Duodenal mucosa (tissue), 2 donors: Measurements from ENCODE around the gene KDM2B.

Source experiments
- H3K27ac ChIP-seq: one replicate; pipeline ENCODE4 v1.7.0; 2013; ENCODE audit warnings: low read depth, low read length
- H3K27me3 ChIP-seq, 2 donors: one replicate each; pipeline ENCODE4 v1.7.0; 2013; ENCODE audit warnings: low read length in 2 of 2, control low read depth in 1 of 2; ENCODE audit not compliant: insufficient read depth in 2 of 2, control insufficient read depth in 1 of 2
- H3K36me3 ChIP-seq, 2 donors: one replicate each; pipeline ENCODE4 v1.7.0; 2013; ENCODE audit warnings: low read length in 2 of 2, control low read depth in 1 of 2; ENCODE audit not compliant: insufficient read depth in 2 of 2, control insufficient read depth in 1 of 2
- H3K4me1 ChIP-seq, 2 donors: one replicate each; pipeline ENCODE4 v1.7.0; 2013; ENCODE audit warnings: low read length in 2 of 2, control low read depth in 1 of 2; ENCODE audit not compliant: insufficient read depth in 2 of 2, control insufficient read depth in 1 of 2
- H3K4me3 ChIP-seq, 2 donors: one replicate each; pipeline ENCODE4 v1.7.0; 2013; ENCODE audit warnings: low read length in 2 of 2, low read depth in 1 of 2
- H3K9ac ChIP-seq, 2 donors: one replicate each; pipeline ENCODE4 v1.7.0; 2013; ENCODE audit warnings: low read length in 2 of 2, low read depth in 1 of 2
- H3K9me3 ChIP-seq, 2 donors: one replicate each; pipeline ENCODE4 v1.7.0; 2013; ENCODE audit warnings: low read length in 2 of 2, control low read depth in 1 of 2; ENCODE audit not compliant: control insufficient read depth in 1 of 2

Gene KDM2B

DNA sequence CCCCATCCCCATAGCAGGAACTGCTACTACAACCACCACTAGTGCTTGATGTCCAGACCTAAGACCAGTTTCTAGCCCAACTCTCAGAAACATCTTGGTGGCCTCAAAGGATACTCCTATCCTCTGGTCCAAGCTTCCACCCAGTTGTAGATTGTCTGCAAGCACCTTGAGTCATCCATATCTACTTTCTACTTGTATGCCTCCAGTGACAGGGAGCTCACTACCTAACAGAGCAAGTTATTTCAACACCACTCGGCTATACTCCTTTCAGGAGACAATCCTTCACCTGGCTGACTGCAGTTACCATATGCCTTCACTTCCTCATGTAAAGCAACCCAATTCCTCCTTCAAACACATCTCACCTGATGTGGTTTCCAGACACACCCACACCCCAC lies 49.5 kb downstream of the KDM2B start:
- Histone ChIP-seq H3K9ac (no peak overlapping the region), H3K9me3 (no peaks in the 10 kb centered on the region), H3K36me3 (peaks cover 3 to 36% of the 10 kb centered on the region in 2 donors), H3K27me3 (no peaks in the 10 kb centered on the region), H3K27ac (no peak overlapping the region), H3K4me1 (peaks cover 30 to 35% of the 10 kb centered on the region in 2 donors), H3K4me3 (no peak overlapping the region)

DNA sequence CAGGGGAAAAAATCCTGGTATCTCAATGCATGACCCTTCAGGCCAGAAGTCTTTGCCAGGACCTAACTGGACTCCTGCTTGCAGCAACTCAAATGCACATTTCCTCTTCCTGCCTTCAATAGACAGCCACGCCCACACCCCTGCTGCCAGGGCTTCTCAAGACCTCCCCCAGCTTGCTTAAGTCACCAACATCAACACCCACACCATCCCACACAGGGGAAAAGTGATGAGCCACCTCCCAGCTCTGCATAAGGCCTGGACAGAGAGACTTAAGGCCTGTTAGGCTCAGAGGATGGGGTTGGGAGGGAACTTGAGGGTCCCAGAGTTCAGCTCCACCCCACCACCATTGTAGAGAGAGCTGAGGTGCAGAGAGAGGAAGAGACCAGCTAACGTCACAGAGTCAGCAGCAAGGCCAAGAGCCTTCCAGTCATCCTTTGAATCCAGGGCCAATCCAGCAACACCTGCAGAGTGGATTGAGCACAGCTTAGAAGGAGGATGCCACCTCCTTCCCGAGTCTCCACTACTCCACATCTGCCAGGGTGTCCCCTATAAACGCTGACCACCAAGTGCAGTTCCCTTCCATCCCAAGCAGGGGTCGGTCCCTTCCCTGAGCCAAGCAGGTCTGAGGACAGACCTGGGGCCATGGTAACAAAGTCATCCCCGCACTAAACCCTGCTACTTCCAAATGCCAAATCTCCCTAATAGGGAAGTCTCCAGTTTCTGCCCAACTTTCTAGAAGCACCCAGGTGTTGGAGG lies 50.0 kb downstream of the KDM2B start:
- peaks cover 3 to 36% of the 10 kb centered on the region in 2 donors for H3K36me3 ChIP-seq
- H3K4me3 ChIP-seq: no peak overlapping the region
- peaks cover 25 to 30% of the 10 kb centered on the region in 2 donors for H3K4me1 ChIP-seq
- H3K9ac ChIP-seq: no peak overlapping the region
- H3K27ac ChIP-seq: no peak overlapping the region
- no peaks in the 10 kb centered on the region for H3K9me3 ChIP-seq
- no peaks in the 10 kb centered on the region for H3K27me3 ChIP-seq

DNA sequence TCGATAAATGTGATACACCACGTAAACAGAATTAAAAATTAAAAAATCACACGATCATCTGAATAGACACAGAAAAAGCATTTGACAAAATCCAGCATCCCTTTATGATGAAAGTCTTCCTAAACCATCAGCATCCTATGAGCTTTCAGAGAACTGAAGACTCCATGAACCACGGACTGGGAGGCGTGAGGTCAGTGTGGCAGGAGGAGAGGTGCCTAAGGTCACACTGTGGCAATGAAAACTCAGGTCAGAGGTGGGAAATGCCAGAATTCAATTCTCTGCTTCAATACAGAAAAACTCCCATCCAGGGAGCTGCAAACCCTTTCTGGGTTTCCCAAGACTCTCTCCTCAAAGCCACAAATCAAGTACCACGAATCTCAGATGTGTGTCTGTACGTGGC lies 51.6 kb downstream of the KDM2B start:
- H3K4me3 ChIP-seq: no peak overlapping the region
- no peak overlapping the region for H3K27ac ChIP-seq
- no peaks in the 10 kb centered on the region for H3K9me3 ChIP-seq
- H3K9ac ChIP-seq: no peak overlapping the region
- peaks cover 3 to 36% of the 10 kb centered on the region in 2 donors for H3K36me3 ChIP-seq
- H3K4me1 ChIP-seq: peaks cover 10 to 18% of the 10 kb centered on the region in 2 donors
- H3K27me3 ChIP-seq: no peaks in the 10 kb centered on the region

DNA sequence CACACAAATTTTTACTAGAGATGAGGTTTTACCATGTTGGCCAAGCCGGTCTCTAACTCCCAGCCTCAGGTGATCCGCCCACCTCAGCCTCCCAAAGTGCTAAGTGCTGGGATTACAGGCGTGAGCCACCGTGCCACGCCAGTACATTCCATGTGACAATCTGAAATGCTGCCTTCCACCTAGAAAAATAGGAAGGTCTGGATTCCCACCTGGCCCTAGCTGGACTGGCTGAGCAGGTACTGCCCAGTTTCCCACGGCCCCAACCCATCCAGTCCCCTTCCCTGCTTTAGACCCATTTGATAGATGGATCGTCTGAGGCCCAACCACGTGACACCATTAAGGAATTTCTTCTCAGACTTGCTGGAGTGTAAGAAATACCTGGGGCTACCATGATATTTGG lies 55.4 kb downstream of the KDM2B start:
- H3K4me3 ChIP-seq: no peak overlapping the region
- peaks cover 6 to 24% of the 10 kb centered on the region in 2 donors for H3K36me3 ChIP-seq
- H3K27me3 ChIP-seq: no peaks in the 10 kb centered on the region
- H3K9me3 ChIP-seq: no peaks in the 10 kb centered on the region
- H3K27ac ChIP-seq: no peak overlapping the region
- H3K9ac ChIP-seq: no peak overlapping the region
- H3K4me1 ChIP-seq: peaks cover under 1 to 4% of the 10 kb centered on the region in 2 donors

DNA sequence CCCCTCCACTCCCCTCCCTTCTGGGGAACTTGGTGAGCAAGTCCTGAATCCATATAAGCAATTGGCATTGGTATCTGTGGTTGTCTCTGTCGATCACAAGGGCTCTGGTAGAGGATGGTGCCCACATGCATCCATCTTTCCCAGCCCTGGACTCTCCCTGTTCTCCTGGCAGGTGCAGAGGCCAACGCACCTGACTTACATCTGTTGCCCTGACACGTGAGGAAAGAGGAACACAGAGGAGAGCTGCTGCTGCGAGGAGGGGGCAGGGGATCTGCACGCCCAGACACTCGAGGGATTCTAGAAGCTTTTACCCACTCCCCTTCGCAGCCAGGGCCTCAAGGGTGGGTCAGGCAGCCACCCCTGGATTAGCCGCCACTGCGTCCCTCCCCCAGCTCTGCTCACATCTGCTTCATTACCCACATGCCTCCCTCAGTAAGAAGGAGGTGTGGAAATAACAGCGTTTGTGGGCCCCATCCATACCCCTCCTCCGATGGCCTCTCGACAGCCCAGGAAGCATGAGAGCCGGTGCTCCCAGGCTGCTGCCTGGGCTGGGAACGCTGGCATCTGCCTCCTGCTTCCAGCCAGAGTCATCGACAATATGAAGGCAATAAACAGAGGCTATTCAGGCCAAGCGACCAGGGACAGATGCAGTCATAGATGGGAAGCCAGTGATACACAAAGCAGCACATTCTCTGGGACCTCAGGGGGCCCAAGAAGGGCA lies 56.5 kb downstream of the KDM2B start:
- no peak overlapping the region for H3K9ac ChIP-seq
- peaks cover 0 to 4% of the 10 kb centered on the region in 2 donors for H3K4me1 ChIP-seq
- H3K4me3 ChIP-seq: no peak overlapping the region
- H3K27ac ChIP-seq: no peak overlapping the region
- peaks cover 6 to 29% of the 10 kb centered on the region in 2 donors for H3K36me3 ChIP-seq
- no peaks in the 10 kb centered on the region for H3K27me3 ChIP-seq
- no peaks in the 10 kb centered on the region for H3K9me3 ChIP-seq

DNA sequence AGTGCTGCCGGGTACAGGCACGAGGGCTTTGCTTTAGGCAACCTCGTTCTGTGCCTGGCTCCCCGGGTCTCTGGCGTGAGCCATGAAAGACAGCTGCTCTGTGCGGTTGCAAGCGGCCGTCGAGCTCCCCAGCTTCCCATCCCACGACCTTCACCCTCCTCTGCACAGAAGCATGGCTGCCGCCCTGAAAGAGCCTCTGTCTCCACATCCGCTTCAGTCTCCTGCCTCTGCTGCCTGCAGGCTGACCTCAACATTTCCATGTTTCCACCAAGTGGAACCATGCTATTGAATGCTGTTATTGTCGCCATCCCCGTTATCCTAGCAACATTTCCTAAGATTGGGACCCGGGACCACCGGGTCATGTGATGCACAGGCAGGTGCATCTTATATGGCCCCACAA lies 57.1 kb downstream of the KDM2B start:
- H3K27me3 ChIP-seq: no peaks in the 10 kb centered on the region
- H3K9me3 ChIP-seq: no peaks in the 10 kb centered on the region
- H3K27ac ChIP-seq: no peak overlapping the region
- no peak overlapping the region for H3K9ac ChIP-seq
- peaks cover 6 to 30% of the 10 kb centered on the region in 2 donors for H3K36me3 ChIP-seq
- no peak overlapping the region for H3K4me3 ChIP-seq
- peaks cover 0 to 4% of the 10 kb centered on the region in 2 donors for H3K4me1 ChIP-seq

DNA sequence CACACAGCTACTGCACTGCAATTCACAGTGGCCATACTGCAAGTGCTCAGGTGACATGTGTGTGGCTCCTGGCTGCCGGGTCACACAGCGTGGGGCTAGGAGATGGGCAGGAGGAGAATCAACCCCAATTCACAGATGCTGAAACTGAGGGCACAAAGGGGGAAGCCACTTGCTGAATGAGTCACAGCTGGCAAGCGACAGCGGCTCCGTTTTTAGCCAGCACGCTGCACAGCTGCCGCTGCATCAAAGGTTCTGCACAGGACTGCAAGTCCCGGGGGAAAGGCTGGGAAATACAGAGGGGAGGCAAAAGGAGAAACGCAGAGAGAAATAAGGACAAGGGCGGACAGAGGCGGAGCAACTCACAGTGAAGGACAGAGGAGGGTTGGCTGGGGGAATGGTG lies 57.9 kb downstream of the KDM2B start:
- peaks cover 0 to 4% of the 10 kb centered on the region in 2 donors for H3K4me1 ChIP-seq
- H3K9me3 ChIP-seq: no peaks in the 10 kb centered on the region
- H3K9ac ChIP-seq: no peak overlapping the region
- no peaks in the 10 kb centered on the region for H3K27me3 ChIP-seq
- H3K36me3 ChIP-seq: peaks cover 6 to 36% of the 10 kb centered on the region in 2 donors
- no peak overlapping the region for H3K4me3 ChIP-seq
- no peak overlapping the region for H3K27ac ChIP-seq

DNA sequence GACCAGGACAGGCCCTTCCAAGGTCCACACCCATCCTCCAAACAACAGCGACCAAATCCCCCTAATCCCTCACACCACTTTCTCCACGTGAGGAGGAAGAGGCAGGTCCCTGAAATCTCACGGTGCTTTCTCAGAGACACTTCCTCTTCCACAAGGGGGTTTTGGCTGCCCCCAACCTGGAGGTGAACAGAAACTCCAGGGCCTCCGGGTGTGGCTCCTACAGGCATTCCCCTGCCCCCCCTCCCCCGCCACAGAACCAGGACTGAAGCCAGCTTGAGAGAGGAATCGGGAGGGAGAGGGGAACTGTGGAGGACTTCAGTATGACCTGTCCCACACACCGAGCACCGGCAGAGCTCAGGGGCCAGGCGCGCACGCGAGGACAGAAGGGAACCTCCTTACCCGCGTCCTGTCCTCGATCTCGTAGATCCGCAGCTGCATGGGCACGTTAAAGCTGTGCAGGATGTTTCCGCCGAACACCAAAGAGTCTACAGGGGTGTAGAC lies 60.2 kb downstream of the KDM2B start:
- Histone ChIP-seq H3K27me3 (no peaks in the 10 kb centered on the region), H3K9me3 (no peaks in the 10 kb centered on the region), H3K27ac (no peak overlapping the region), H3K4me3 (no peak overlapping the region), H3K36me3 (peaks cover 11 to 40% of the 10 kb centered on the region in 2 donors), H3K9ac (no peak overlapping the region), H3K4me1 (peaks cover 0 to 4% of the 10 kb centered on the region in 2 donors)

DNA sequence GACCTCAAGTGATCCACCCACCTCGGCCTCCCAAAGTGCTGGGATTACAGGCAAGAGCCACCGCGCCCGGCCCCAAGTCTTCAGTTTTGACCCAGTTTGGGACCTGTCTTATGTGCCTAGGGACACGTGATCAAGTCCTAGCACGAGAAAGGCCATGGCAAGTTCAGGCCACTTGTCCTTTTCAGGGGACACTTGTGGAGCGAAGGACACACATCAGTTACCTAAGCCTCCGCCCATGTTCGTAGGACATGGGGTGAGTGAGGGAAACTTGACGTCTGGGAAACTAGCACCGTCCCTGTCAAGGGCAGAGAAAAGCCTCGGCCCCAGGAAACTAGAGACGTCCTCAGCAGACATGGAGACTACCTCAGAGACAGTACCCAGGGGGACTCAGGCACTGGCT lies 60.7 kb downstream of the KDM2B start:
- Histone ChIP-seq H3K36me3 (peaks cover 11 to 40% of the 10 kb centered on the region in 2 donors), H3K27me3 (no peaks in the 10 kb centered on the region), H3K9me3 (no peaks in the 10 kb centered on the region), H3K9ac (no peak overlapping the region), H3K27ac (no peak overlapping the region), H3K4me3 (no peak overlapping the region), H3K4me1 (peaks cover 0 to 4% of the 10 kb centered on the region in 2 donors)

DNA sequence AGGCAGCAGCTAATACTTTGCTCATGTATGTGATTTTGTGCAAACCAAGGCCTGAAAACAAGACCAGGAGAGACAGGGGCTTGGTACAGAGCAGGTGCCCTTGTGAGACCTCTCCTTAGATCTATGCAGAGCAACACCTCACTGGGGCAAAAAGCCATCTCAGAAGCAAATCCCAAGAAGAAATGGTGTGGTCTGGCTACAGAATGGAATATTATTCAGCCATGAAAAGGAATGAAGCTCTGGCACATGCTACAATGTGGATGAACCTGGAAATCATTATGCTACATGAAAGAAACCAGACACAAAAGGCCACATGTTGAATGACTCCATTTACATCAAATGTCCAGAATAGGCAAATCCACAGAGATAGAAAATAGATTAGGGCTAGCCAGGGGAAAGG lies 61.6 kb downstream of the KDM2B start:
- H3K27ac ChIP-seq: no peak overlapping the region
- H3K9ac ChIP-seq: no peak overlapping the region
- H3K9me3 ChIP-seq: no peaks in the 10 kb centered on the region
- H3K4me1 ChIP-seq: peaks cover 0 to 4% of the 10 kb centered on the region in 2 donors
- H3K4me3 ChIP-seq: no peak overlapping the region
- peaks cover 11 to 40% of the 10 kb centered on the region in 2 donors for H3K36me3 ChIP-seq
- no peaks in the 10 kb centered on the region for H3K27me3 ChIP-seq
